ENCODE measurements around the gene BRPF3. TPM values are rescaled to one million over a fixed set of nuclear protein-coding genes. Genes with fewer than 3 reads are reported as not detected.

The BRPF3 gene
- total RNA-seq, 2 experiments from 2014 or later, result 15.1 to 20.9 TPM

- no peak for DNase-seq
- Mint-ChIP-seq H3K4me1 (ENCODE audit: low read depth) (no peaks in the 10 kb centered on the region), H3K9me3 (no peaks in the 10 kb centered on the region), H3K27me3 (no peaks in the 10 kb centered on the region), H3K4me3 (no peak overlapping the region), H3K27ac (no peak overlapping the region), H3K36me3 (ENCODE audit: low read depth) (peaks cover 5% of the 10 kb centered on the region)
- no peak for TF ChIP-seq CTCF (IDR thresholded peaks at IDR 0.05)
- ChIA-PET POLR2A (no interaction called here), CTCF (no interaction called here)
- intact Hi-C loops (cut with micrococcal nuclease), result no loop called here
- ATAC-seq, result no peak
These were observed 28.4 kb downstream of the BRPF3 start for GRCh38 chr6:36224918-36225461.

GRCh38 chr6:36226438-36227047 is 30.0 kb downstream of the BRPF3 start:
- H3K4me3 Mint-ChIP-seq, result no peak overlapping the region
- ATAC-seq (no peak), DNase-seq (no peak)
- POLR2A ChIA-PET, result interaction anchor here (1.2 kb wide), 1 partner anchor 9 kb away, joined by 3 read pairs; no protein-coding TSS in a partner anchor
- H3K9me3 Mint-ChIP-seq, result no peaks in the 10 kb centered on the region
- no peak overlapping the region for H3K27ac Mint-ChIP-seq
- H3K4me1 Mint-ChIP-seq (ENCODE audit: low read depth), result no peaks in the 10 kb centered on the region
- no peaks in the 10 kb centered on the region for H3K27me3 Mint-ChIP-seq
- no peak for TF ChIP-seq CTCF (IDR thresholded peaks at IDR 0.05)
- intact Hi-C loops (cut with micrococcal nuclease), result no loop called here
- CTCF ChIA-PET, result no interaction called here
- peaks cover 12% of the 10 kb centered on the region for H3K36me3 Mint-ChIP-seq (ENCODE audit: low read depth)

GRCh38 chr6:36227379-36228228 is 31.1 kb downstream of the BRPF3 start:
- ATAC-seq, result no peak
- ChIA-PET POLR2A (interaction anchor here (0.8 to 1.2 kb wide), 2 partner anchors 10 to 11 kb away, joined by 3 read pairs; no protein-coding TSS in a partner anchor), CTCF (interaction anchor here (2.3 kb wide), 1 partner anchor 75 kb away, joined by 9 read pairs; no protein-coding TSS in a partner anchor)

GRCh38 chr6:36229223-36229622 is 32.7 kb downstream of the BRPF3 start:
- H3K27ac Mint-ChIP-seq, result no peak overlapping the region
- ATAC-seq (no peak), DNase-seq (no peak)
- CTCF ChIA-PET, result interaction anchor here (2.3 kb wide), 1 partner anchor 73 kb away, joined by 9 read pairs; no protein-coding TSS in a partner anchor
- H3K4me3 Mint-ChIP-seq, result no peak overlapping the region
- no peaks in the 10 kb centered on the region for H3K4me1 Mint-ChIP-seq (ENCODE audit: low read depth)
- intact Hi-C loops (cut with micrococcal nuclease), result no loop called here
- H3K9me3 Mint-ChIP-seq, result no peaks in the 10 kb centered on the region
- POLR2A ChIA-PET, result no interaction called here
- H3K27me3 Mint-ChIP-seq, result no peaks in the 10 kb centered on the region
- no peak for TF ChIP-seq CTCF (IDR thresholded peaks at IDR 0.05)
- peaks cover 10% of the 10 kb centered on the region for H3K36me3 Mint-ChIP-seq (ENCODE audit: low read depth)

More at GRCh38 chr6:36227379-36228228, 31.1 kb downstream of the BRPF3 start:
- no peak overlapping the region for H3K27ac Mint-ChIP-seq
- H3K9me3 Mint-ChIP-seq, result no peaks in the 10 kb centered on the region
- TF ChIP-seq CTCF (IDR thresholded peaks at IDR 0.05), result no peak
- H3K4me3 Mint-ChIP-seq, result no peak overlapping the region
- intact Hi-C loops (cut with micrococcal nuclease), result no loop called here
- no peak for DNase-seq
- peaks cover 14% of the 10 kb centered on the region for H3K36me3 Mint-ChIP-seq (ENCODE audit: low read depth)
- H3K4me1 Mint-ChIP-seq (ENCODE audit: low read depth), result no peaks in the 10 kb centered on the region
- H3K27me3 Mint-ChIP-seq, result no peaks in the 10 kb centered on the region

- ChIA-PET CTCF (no interaction called here), POLR2A (no interaction called here)
- ATAC-seq (no peak), DNase-seq (no peak)
- Mint-ChIP-seq H3K27ac (no peak overlapping the region), H3K4me3 (no peak overlapping the region), H3K9me3 (no peaks in the 10 kb centered on the region), H3K4me1 (ENCODE audit: low read depth) (no peaks in the 10 kb centered on the region), H3K27me3 (no peaks in the 10 kb centered on the region), H3K36me3 (ENCODE audit: low read depth) (peaks cover 10% of the 10 kb centered on the region)
- intact Hi-C loops (cut with micrococcal nuclease), result no loop called here
- no peak for TF ChIP-seq CTCF (IDR thresholded peaks at IDR 0.05)
These were observed 33.8 kb downstream of the BRPF3 start for GRCh38 chr6:36230371-36230770.

Measured in activated CD8-positive, alpha-beta T cell treated with anti-CD3 and anti-CD28 coated beads for 36 hours (primary cell).